ENCODE measurements around the gene GPRASP2. TPM values are rescaled to one million over a fixed set of nuclear protein-coding genes. Genes with fewer than 3 reads are reported as not detected.

The GPRASP2 gene
- total RNA-seq, 1 donor from 2014 or later: 0.37 TPM

- intact Hi-C loops (cut with micrococcal nuclease): no loop called here
These were observed 32.1 kb downstream of the GPRASP2 start for GRCh38 chrX:102744307-102744706.

GRCh38 chrX:102745513-102745856, 33.2 kb downstream of the GPRASP2 start:
- intact Hi-C loops (cut with micrococcal nuclease): no loop called here

GRCh38 chrX:102745857-102746584, 33.8 kb downstream of the GPRASP2 start:
- intact Hi-C loops (cut with micrococcal nuclease): no loop called here

GRCh38 chrX:102765217-102765616, 53.0 kb downstream of the GPRASP2 start:
- intact Hi-C loops (cut with micrococcal nuclease): loop anchor here (5.0 to 10.0 kb wide), 7 partner anchors 70 to 1940 kb away; partner anchors contain the start of genes BEX5, CSTF2, GLA and HNRNPH2

- intact Hi-C loops (cut with micrococcal nuclease): loop anchor here (5.0 to 10.0 kb wide), 7 partner anchors 69 to 1941 kb away; partner anchors contain the start of genes BEX5, CSTF2, GLA and HNRNPH2
These were observed 53.6 kb downstream of the GPRASP2 start for GRCh38 chrX:102765809-102766208.

GRCh38 chrX:102767287-102767686, 55.0 kb downstream of the GPRASP2 start:
- intact Hi-C loops (cut with micrococcal nuclease): loop anchor here (5.0 to 10.0 kb wide), 7 partner anchors 68 to 1942 kb away; partner anchors contain the start of genes BEX5, CSTF2, GLA and HNRNPH2

Other genes with a start within 250 kb of the GPRASP2 start
- not detected in 2 replicates for gene TCP11X2, start 240.6 kb upstream of the GPRASP2 start, total RNA-seq
- 0.54 TPM in 1 of 2 replicates, not detected in the other for gene TMSB15A, start 195.7 kb upstream of the GPRASP2 start, total RNA-seq
- gene ARMCX5, start 112.9 kb upstream of the GPRASP2 start, total RNA-seq: 5.1 and 6.8 TPM in 2 replicates
- gene GPRASP1, start 61.0 kb upstream of the GPRASP2 start, total RNA-seq: 0.54 and 0.56 TPM in 2 replicates
- 0.93 and 2.1 TPM in 2 replicates for gene GPRASP3, start 8.3 kb downstream of the GPRASP2 start, total RNA-seq
- gene RAB40AL, start 224.8 kb downstream of the GPRASP2 start, total RNA-seq: 0.34 TPM in 1 of 2 replicates, not detected in the other